Astrocyte (in vitro differentiated cells and primary cell): ENCODE measurements around the gene HNF4A.

ENCODE experiments used
- CTCF ChIP-seq: IDR thresholded peaks from 2 replicates; pipeline ENCODE4 v1.5.1; 2011; ENCODE audit warnings: low read depth, mild to moderate bottlenecking, inconsistent platforms, low read length, moderate library complexity; ENCODE audit not compliant: insufficient read depth
- EZH2 ChIP-seq: IDR thresholded peaks from 2 replicates; pipeline ENCODE4 v1.6.1; 2012; ENCODE audit warnings: mild to moderate bottlenecking, low read length, inconsistent platforms; ENCODE audit not compliant: insufficient read depth

DNA sequence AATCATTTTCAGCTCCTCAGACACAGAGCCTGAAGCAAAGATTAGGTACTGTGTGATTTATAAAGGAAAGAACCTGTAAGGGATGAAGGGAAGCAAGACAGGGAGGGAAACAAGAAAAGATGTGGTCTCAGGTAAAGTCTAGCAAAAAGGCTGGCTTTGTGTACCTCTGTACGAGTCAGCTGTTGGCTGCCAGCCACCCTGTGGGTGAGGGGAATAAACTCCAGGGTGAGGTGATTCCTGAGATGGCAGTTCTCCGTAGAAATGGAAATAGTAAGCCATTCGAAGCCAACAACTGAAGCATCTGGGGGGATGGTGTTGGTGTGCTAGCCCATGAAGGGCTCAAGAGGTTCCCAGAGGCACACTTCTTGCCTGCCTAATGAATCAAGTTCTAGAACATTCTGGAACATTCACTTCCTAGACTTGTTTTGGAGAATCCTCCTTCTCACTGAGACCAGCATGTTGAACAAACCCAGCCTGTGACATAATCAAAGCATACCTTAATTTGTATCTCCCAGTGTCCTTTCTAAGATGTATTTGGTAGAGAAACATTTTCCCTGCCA lies 109.6 kb downstream of the HNF4A start:
- TF ChIP-seq CTCF = no peak
- TF ChIP-seq EZH2 = no peak
